Choroid plexus epithelial cell (primary cell): ENCODE measurements around the gene CDC27.
"Not testable (repeated sequence)": the region's sequence is repeated elsewhere in the genome, so short reads cannot be mapped to it uniquely, and the experiment has no call there.

Experiments used
- DNase-seq: peaks from one replicate; pipeline ENCODE4 v3.0.0-alpha.2; 2010; ENCODE audit warnings: low read depth
- H3K4me3 ChIP-seq: 2 replicates; pipeline ENCODE4 v1.5.1; 2011; ENCODE audit warnings: low read depth, mild to moderate bottlenecking, control low read depth, low read length, moderate library complexity
- TF ChIP-seq, protein P1 (sequence below): conservative IDR thresholded peaks from 2 replicates; pipeline ENCODE4 v1.5.1; 2011; ENCODE audit warnings: low read depth, mild to moderate bottlenecking, control low read depth, inconsistent platforms, low read length, moderate library complexity

Gene CDC27

DNA sequence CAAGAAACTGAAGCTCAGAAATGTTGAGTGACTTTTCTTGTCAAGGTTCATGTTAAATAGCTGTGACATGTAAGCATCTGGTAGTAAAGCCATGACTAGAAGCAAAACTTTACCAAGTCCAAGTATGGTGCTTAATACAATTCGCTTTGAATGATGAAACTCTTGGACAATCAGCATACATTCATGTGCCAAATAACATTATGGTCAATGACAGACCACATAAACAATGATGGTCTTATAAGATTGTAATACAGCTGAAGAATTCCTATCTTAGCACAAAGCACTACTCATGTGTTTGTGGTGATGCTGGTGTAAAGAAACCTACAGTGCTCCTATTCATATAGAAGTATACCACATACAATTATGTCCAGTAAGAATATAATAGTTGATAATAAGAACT is 112.9 kb downstream of the CDC27 start:
- TF ChIP-seq, protein P1, sequence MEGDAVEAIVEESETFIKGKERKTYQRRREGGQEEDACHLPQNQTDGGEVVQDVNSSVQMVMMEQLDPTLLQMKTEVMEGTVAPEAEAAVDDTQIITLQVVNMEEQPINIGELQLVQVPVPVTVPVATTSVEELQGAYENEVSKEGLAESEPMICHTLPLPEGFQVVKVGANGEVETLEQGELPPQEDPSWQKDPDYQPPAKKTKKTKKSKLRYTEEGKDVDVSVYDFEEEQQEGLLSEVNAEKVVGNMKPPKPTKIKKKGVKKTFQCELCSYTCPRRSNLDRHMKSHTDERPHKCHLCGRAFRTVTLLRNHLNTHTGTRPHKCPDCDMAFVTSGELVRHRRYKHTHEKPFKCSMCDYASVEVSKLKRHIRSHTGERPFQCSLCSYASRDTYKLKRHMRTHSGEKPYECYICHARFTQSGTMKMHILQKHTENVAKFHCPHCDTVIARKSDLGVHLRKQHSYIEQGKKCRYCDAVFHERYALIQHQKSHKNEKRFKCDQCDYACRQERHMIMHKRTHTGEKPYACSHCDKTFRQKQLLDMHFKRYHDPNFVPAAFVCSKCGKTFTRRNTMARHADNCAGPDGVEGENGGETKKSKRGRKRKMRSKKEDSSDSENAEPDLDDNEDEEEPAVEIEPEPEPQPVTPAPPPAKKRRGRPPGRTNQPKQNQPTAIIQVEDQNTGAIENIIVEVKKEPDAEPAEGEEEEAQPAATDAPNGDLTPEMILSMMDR, result no peak
- H3K4me3 ChIP-seq, result no peak overlapping the region
- peak; percentile 33 for DNase-seq

DNA sequence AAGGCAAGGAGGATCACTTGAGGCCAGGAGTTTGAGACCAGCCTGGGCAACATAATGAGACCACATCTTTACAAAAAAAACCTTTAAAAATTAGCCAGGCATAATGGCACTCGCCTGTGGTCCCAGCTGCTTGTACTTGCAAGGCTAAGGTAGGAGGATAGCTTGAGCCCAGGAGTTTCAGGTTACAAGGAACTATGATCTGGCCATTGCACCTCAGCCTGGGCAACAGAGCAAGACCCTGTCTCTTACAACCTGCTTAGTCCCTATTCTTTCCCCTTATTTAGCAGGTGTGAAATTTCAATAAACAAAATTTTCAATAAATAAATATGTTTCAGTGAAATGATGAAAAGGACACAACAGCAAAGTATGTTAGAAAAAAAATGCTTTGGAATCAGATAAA is 114.7 kb downstream of the CDC27 start:
- DNase-seq, H3K4me3 ChIP-seq: not testable (repeated sequence)

DNA sequence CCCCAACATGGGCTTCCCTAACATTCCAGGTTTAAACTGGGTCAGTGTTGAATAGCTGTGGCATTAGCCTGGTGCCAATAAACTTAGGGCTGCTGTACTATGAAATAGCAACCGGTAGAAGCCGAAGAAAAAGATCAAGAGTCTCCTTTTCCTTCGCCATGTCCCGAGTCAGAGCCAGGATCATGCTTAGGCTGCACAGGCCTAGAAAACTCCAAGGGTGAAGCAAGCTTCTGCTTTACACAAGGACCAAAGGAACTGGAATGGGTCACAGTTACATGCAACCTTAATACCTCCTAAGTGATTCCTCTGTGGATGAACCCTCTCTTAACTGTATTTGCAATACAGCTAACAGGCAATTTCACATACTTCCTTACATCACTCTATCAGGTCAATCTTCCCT is 115.5 kb downstream of the CDC27 start:
- DNase-seq, H3K4me3 ChIP-seq: not testable (repeated sequence)

DNA sequence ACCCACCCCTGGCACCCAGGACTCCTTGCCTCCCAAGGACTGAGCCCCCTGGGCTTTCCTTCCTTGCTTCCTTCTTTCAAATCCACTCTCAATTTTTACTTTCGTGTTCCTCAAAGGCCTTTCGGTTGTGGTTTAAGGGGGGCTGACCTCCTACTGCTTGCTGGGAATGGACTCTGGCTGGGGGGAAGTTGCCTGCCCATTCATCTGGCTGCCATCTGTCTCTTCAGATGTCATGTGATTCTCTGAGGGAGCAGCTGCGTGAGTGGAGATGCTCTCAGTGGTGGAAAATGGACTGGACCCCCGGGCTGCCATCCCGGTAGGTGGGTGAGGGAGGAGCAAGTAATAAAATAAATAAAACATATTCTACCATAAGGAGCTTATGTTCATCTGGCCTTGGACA is 116.2 kb downstream of the CDC27 start:
- no peak overlapping the region for H3K4me3 ChIP-seq
- DNase-seq, result peak; percentile 82

DNA sequence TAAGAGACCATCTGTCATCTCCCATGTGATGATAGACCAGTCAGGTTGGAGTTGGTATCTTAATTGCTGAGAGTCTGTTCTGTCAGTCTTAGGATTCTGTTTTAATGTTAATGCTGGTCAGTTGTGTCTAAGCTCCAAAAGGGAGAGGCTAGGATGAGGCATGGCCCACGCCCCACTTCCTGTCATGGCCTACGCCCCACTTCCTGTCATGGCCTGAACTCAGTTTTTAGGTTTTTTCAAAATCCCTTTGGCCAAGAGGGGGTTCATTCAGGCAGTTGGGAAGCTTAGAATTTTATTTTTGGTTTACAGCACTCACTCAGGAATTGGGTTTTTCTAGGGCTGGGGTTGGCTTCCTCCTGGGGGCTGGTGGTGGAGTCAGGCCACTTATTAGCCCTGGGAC is 117.9 kb downstream of the CDC27 start:
- not testable (repeated sequence) for DNase-seq

More for the DNA sequence above, 116.2 kb downstream of the CDC27 start:
- TF ChIP-seq, protein P1, result no peak

DNA sequence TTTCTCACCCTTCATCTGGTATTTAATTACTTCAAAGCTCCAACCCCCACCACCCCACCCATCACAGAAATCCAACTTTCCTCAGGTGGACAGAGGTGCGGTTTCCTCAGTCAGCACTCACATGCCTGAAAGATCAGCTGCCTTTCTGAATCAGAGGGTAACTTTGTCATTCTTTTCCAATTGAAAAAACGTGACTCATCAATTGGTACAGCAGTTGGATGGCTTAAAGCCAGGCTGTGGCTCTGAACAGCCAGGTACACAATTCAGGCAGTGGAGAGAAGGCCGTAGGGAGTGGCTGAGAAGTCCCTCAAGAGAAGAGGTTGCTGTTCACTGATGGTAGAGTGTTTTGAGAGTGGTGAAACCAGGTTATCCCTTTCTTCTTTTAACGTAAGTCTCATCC is 118.8 kb downstream of the CDC27 start:
- not testable (repeated sequence) for H3K4me3 ChIP-seq
- DNase-seq, result peak; percentile 28

More for the DNA sequence above, 117.9 kb downstream of the CDC27 start:
- H3K4me3 ChIP-seq, result not testable (repeated sequence)
